Fibroblast of skin of right quadriceps (primary cell): ENCODE data around the gene ZNF697.

Experiments
- DNase-seq: peaks from one replicate; pipeline ENCODE4 v3.0.0-alpha.2; 2013

The ZNF697 gene

GRCh38 chr1:119662034-119662437, 14.0 kb upstream of the ZNF697 start:
- DNase-seq = no peak

GRCh38 chr1:119660253-119661083, 12.4 kb upstream of the ZNF697 start:
- DNase-seq = no peak

- DNase-seq = peak; percentile 48
Observed at GRCh38 chr1:119659628-119660027, 11.6 kb upstream of the ZNF697 start.

- no peak for DNase-seq
Observed at GRCh38 chr1:119656410-119656955, 8.4 kb upstream of the ZNF697 start.

- DNase-seq = no peak
Observed at GRCh38 chr1:119655154-119655553, 7.1 kb upstream of the ZNF697 start.

GRCh38 chr1:119653839-119654170, 5.7 kb upstream of the ZNF697 start:
- peak; percentile 93 for DNase-seq

- DNase-seq = no peak
Observed at GRCh38 chr1:119653135-119653838, 5.2 kb upstream of the ZNF697 start.

GRCh38 chr1:119652587-119652986, 4.5 kb upstream of the ZNF697 start:
- DNase-seq = no peak

GRCh38 chr1:119651641-119652040, 3.6 kb upstream of the ZNF697 start:
- DNase-seq = no peak

GRCh38 chr1:119651133-119651532, 3.1 kb upstream of the ZNF697 start:
- no peak for DNase-seq

GRCh38 chr1:119648620-119649004, 546 bp upstream of the ZNF697 start:
- peak; percentile 30 for DNase-seq

GRCh38 chr1:119647228-119647733, 785 bp downstream of the ZNF697 start:
- DNase-seq = no peak

- peak; percentile 85 for DNase-seq
Observed at GRCh38 chr1:119646521-119647227, 1.4 kb downstream of the ZNF697 start.

GRCh38 chr1:119639109-119639508, 9.0 kb downstream of the ZNF697 start:
- DNase-seq = no peak

- DNase-seq = no peak
Observed at GRCh38 chr1:119637710-119638109, 10.4 kb downstream of the ZNF697 start.

- DNase-seq = no peak
Observed at GRCh38 chr1:119636491-119637089, 11.5 kb downstream of the ZNF697 start.

- no peak for DNase-seq
Observed at GRCh38 chr1:119635811-119636390, 12.2 kb downstream of the ZNF697 start.

GRCh38 chr1:119634016-119634415, 14.1 kb downstream of the ZNF697 start:
- no peak for DNase-seq

GRCh38 chr1:119633575-119633974, 14.5 kb downstream of the ZNF697 start:
- DNase-seq = no peak

- DNase-seq = no peak
Observed at GRCh38 chr1:119632841-119633240, 15.2 kb downstream of the ZNF697 start.

GRCh38 chr1:119632103-119632490, 16.0 kb downstream of the ZNF697 start:
- no peak for DNase-seq

GRCh38 chr1:119631433-119632102, 16.5 kb downstream of the ZNF697 start:
- DNase-seq = peak; percentile 71
